Loucy (cell line): ENCODE measurements around the gene FAM222B.
"Not testable (repeated sequence)": the region's sequence is repeated elsewhere in the genome, so short reads cannot be mapped to it uniquely, and the experiment has no call there.

Source experiments
- CTCF ChIP-seq: fragments of 200-600 bp; sonication (generic); conservative IDR thresholded peaks from 2 replicates; pipeline ENCODE4 v1.5.1; 2014; ENCODE audit warnings: mild to moderate bottlenecking, antibody characterized with exemption, low read length
- EZH2phosphoT487 ChIP-seq: fragments of 200-600 bp; IDR thresholded peaks from 2 replicates; pipeline ENCODE4 v1.6.1; 2018; ENCODE audit warnings: antibody characterized with exemption, mild to moderate bottlenecking, moderate library complexity, borderline replicate concordance

DNA sequence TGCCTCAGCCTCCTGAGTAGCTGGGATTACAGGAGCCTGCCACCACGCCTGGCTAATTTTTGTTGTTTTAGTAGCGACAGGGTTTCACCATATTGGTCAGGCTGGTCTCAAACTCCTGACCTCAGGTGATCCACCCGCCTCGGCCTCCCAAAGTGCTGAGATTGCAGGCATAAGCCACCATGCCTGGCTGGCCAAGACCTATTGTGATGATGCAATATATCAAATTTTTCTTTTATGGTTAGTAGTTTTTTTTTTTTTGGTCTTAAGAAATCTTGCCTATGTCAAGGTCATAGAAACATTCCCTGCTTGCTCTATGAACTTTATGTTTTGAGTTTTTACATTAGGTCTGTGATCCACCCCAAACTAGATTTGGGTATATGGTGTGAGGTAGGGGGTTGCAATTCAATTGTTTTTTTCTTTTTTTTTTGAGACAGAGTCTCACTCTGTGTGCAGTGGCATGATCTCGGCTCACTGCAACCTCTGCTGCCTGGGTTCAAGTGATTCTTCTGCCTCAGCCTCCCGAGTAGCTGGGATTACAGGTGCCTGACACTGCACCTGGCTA lies 34.6 kb upstream of the FAM222B start:
- TF ChIP-seq CTCF, EZH2phosphoT487: not testable (repeated sequence)
